Gastroesophageal sphincter (tissue), 4 donors: ENCODE data around the gene CCDC40. TPM values are rescaled to one million over a fixed set of nuclear protein-coding genes. Genes with fewer than 3 reads are reported as not detected.

Experiments used
- ATAC-seq: fragments of 150-250 bp; one replicate; pipeline ENCODE4 v1.9.1; 2016; ENCODE audit warnings: mild to moderate bottlenecking, moderate library complexity
- H3K27ac ChIP-seq, 4 donors: fragments of 200-600 bp; sonication (generic) in 3 of 4; 1 replicate in 3 of 4; 2 replicates in 1 of 4; pipeline ENCODE4 v1.5.1; 2016 to 2019
- H3K27me3 ChIP-seq: fragments of 200-600 bp; sonication (generic); one replicate; pipeline ENCODE4 v1.5.1; 2019
- H3K36me3 ChIP-seq, 2 donors: fragments of 200-600 bp; sonication (generic); one replicate each; pipeline ENCODE4 v1.5.1; 2019; ENCODE audit warnings: control low read depth in 1 of 2
- H3K4me1 ChIP-seq, 3 donors: fragments of 200-600 bp; sonication (generic); 1 replicate in 2 of 3; 2 replicates in 1 of 3; pipeline ENCODE4 v1.5.1; 2016 to 2019; ENCODE audit warnings: control low read depth in 2 of 3
- H3K4me3 ChIP-seq, 2 donors: fragments of 200-600 bp; sonication (generic); one replicate each; pipeline ENCODE4 v1.5.1; 2019; ENCODE audit warnings: mild to moderate bottlenecking in 1 of 2, moderate library complexity in 1 of 2
- H3K9me3 ChIP-seq, 3 donors: fragments of 200-600 bp; sonication (generic); one replicate each; pipeline ENCODE4 v1.5.1; 2017 to 2019; ENCODE audit warnings: control low read depth in 2 of 3
- CTCF ChIP-seq, 4 experiments: fragments of 200-600 bp in 2 of 4; fragments of 450-650 bp in 2 of 4; sonication (generic) in 1 of 4; IDR thresholded peaks; one replicate each; pipeline ENCODE4 v1.5.1; 2017 to 2019; ENCODE audit warnings: antibody characterized with exemption in 4 of 4, mild to moderate bottlenecking in 2 of 4, moderate library complexity in 2 of 4
- EP300 ChIP-seq: sonication (generic); formaldehyde crosslinking; IDR thresholded peaks from one replicate; pipeline ENCODE4 v1.6.1; 2017; ENCODE audit warnings: antibody characterized with exemption, mild to moderate bottlenecking
- POLR2A ChIP-seq, 2 donors: fragments of 450-650 bp; IDR thresholded peaks; one replicate each; pipeline ENCODE4 v1.6.1; 2017; ENCODE audit warnings: antibody characterized with exemption in 2 of 2, mild to moderate bottlenecking in 2 of 2, moderate library complexity in 1 of 2
- POLR2AphosphoS5 ChIP-seq: sonication (generic); formaldehyde crosslinking; IDR thresholded peaks from one replicate; pipeline ENCODE4 v1.6.1; 2017; ENCODE audit warnings: antibody characterized with exemption
- WGBS, 2 donors: methylation state at CpG; one replicate each; pipeline ENCODE4 v1.1.5; 2018; ENCODE audit warnings: low coverage in 1 of 2; 5-methylcytosine and 5-hydroxymethylcytosine counted together
- total RNA-seq, 4 donors: library from RNA; depleted of rRNA; stranded (reverse); fragments of >200 nt; gene quantifications; one replicate each; pipeline ENCODE4 v1.1.0, GENCODE V29; 2016

Gene CCDC40
- total RNA-seq, 4 donors from 2014 or later, result 4.3 to 17.3 (median 5.5) TPM

DNA sequence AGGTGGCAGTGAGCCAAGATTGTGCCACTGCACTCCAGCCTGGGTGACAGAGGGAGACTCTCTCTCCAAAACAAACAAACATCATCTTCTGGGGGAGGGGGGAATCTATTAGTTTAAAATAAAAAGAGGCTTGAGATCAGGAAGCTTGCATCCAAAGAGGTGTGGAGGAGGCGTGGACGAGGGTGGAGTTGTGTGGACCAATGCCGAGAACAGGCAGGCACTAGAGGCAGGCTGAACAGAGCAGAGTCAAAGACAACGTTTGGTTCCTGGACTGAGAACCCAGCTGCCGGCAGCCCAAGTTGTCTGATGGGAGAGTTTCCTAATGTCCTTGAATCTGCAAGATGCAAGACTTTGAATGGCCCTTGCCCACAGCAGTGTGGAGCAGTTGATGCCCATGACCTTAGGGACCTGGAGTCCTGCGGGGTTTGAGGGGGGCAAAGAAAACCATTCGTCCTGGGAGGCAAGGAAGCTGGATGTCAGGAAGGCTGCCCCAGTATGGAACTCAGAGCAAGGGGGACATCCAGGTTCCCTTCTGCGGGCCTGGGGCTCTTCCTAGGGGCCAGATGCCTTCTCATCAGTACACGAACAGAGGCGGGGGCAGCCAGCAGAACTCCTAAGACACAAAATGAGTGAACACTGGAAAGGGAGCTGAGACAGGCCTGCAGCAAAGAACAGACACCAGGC lies 9.9 kb upstream of the CCDC40 start:
- H3K4me1 ChIP-seq, result peaks cover 0 to 72% (median 12%) of the 10 kb centered on the region in 3 donors

GRCh38 chr17:80027043-80027435 lies 9.4 kb upstream of the CCDC40 start:
- no peak for ATAC-seq
- Histone ChIP-seq H3K36me3 (peaks cover 0 to 4% of the 10 kb centered on the region in 2 donors), H3K9me3 (no peaks in the 10 kb centered on the region), H3K4me1 (peaks cover 0 to 78% (median 12%) of the 10 kb centered on the region in 3 donors), H3K4me3 (no peak overlapping the region), H3K27ac (no peak overlapping the region), H3K27me3 (no peaks in the 10 kb centered on the region)
- TF ChIP-seq EP300, result no peak
- TF ChIP-seq CTCF (IDR thresholded peaks at IDR 0.05), result no peak
- TF ChIP-seq POLR2A (IDR thresholded peaks at IDR 0.05), result no peak
- TF ChIP-seq POLR2AphosphoS5, result no peak
- 83 to 96% methylated on average over 1 to 4 of the region's 8 CpGs for WGBS, 2 donors

More for the DNA sequence above, 9.9 kb upstream of the CCDC40 start:
- 60 to 64% methylated on average over 5 to 6 of the region's 10 CpGs for WGBS, 2 donors
- H3K27me3 ChIP-seq, result no peaks in the 10 kb centered on the region
- H3K27ac ChIP-seq, result no peak overlapping the region
- peaks cover 0 to 4% of the 10 kb centered on the region in 2 donors for H3K36me3 ChIP-seq
- H3K4me3 ChIP-seq, result no peak overlapping the region
- TF ChIP-seq POLR2AphosphoS5 (no peak), CTCF (IDR thresholded peaks at IDR 0.05) (no peak), POLR2A (IDR thresholded peaks at IDR 0.05) (no peak), EP300 (no peak)
- no peaks in the 10 kb centered on the region for H3K9me3 ChIP-seq
- ATAC-seq, result no peak

DNA sequence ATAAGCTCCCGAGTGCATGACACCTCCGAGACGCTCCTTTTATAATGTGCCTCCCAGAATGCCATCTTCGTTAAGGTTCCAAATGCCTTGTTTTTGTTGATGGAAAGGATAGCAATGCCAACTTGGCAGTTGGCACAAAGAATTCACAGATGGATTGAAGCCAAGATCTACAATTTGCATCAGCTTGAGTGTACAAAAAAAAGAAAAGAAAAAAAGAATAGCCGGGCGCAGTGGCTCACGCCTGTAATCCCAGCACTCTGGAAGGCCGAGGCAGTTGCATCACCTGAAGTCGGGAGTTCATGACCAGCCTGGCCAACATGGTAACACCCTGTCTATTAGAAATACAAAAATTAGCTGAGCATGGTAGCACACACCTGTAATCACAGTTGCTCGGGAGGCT lies 8.4 kb upstream of the CCDC40 start:
- Histone ChIP-seq H3K27ac (peak overlapping the region in 3 of 4 donors; percentile 61 to 71 (median 65)), H3K27me3 (no peaks in the 10 kb centered on the region), H3K9me3 (no peaks in the 10 kb centered on the region), H3K4me3 (no peak overlapping the region), H3K4me1 (peaks cover 0 to 83% (median 12%) of the 10 kb centered on the region in 3 donors), H3K36me3 (peaks cover 0 to 4% of the 10 kb centered on the region in 2 donors)
- 70 to 89% methylated on average over 10 of the region's 10 CpGs for WGBS, 2 donors
- TF ChIP-seq CTCF (IDR thresholded peaks at IDR 0.05) (no peak), EP300 (no peak), POLR2A (IDR thresholded peaks at IDR 0.05) (no peak), POLR2AphosphoS5 (no peak)
- ATAC-seq, result no peak

- no peaks in the 10 kb centered on the region for H3K9me3 ChIP-seq
- H3K36me3 ChIP-seq, result peaks cover 0 to 4% of the 10 kb centered on the region in 2 donors
- TF ChIP-seq POLR2A (IDR thresholded peaks at IDR 0.05), result no peak
- TF ChIP-seq POLR2AphosphoS5, result peak; percentile 57
- peak overlapping the region in 3 of 4 donors; percentile 68 to 71 (median 71) for H3K27ac ChIP-seq
- WGBS, 2 donors, result 67 to 81% methylated on average over 5 to 7 of the region's 9 CpGs
- H3K27me3 ChIP-seq, result no peaks in the 10 kb centered on the region
- peak; percentile 90 for ATAC-seq
- H3K4me1 ChIP-seq, result peaks cover 0 to 83% (median 14%) of the 10 kb centered on the region in 3 donors
- H3K4me3 ChIP-seq, result no peak overlapping the region
These were observed 7.0 kb upstream of the CCDC40 start for GRCh38 chr17:80029258-80029974.

GRCh38 chr17:80030730-80031410 lies 5.6 kb upstream of the CCDC40 start:
- WGBS, 2 donors, result 88% methylated on average over 6 of the region's 25 CpGs; no CpG with 5 or more reads in 1 of the 2 donors
- no peaks in the 10 kb centered on the region for H3K9me3 ChIP-seq
- H3K4me1 ChIP-seq, result peaks cover 0 to 81% (median 14%) of the 10 kb centered on the region in 3 donors
- H3K4me3 ChIP-seq, result no peak overlapping the region
- no peak for ATAC-seq
- peaks cover 0 to 4% of the 10 kb centered on the region in 2 donors for H3K36me3 ChIP-seq
- peak overlapping the region in 3 of 4 donors; percentile 68 to 71 (median 71) for H3K27ac ChIP-seq
- TF ChIP-seq EP300 (no peak), POLR2A (IDR thresholded peaks at IDR 0.05) (no peak)
- no peaks in the 10 kb centered on the region for H3K27me3 ChIP-seq
